Loucy (cell line): ENCODE data around the gene F12.

Experiments
- H2AFZ ChIP-seq: fragments of 200-600 bp; sonication (generic); 2 replicates; pipeline ENCODE4 v1.6.0; 2016; ENCODE audit warnings: antibody characterized with exemption, mild to moderate bottlenecking, low read length, moderate library complexity
- H3F3A ChIP-seq: fragments of 200-600 bp; 2 replicates; pipeline ENCODE4 v1.6.0; 2016; ENCODE audit warnings: antibody characterized with exemption, low read depth, mild to moderate bottlenecking
- H3K27me3 ChIP-seq: fragments of 200-600 bp; sonication (generic); 2 replicates; pipeline ENCODE4 v1.6.1; 2014; ENCODE audit warnings: low read length, mild to moderate bottlenecking; ENCODE audit not compliant: insufficient read depth, poor library complexity, severe bottlenecking
- H3K36me3 ChIP-seq: fragments of 200-600 bp; sonication (generic); 2 replicates; pipeline ENCODE4 v1.6.1; 2016; ENCODE audit warnings: low read length; ENCODE audit not compliant: insufficient read depth
- H3K4me1 ChIP-seq: fragments of 200-600 bp; sonication (generic); 2 replicates; pipeline ENCODE4 v1.5.1; 2014; ENCODE audit warnings: low read length, mild to moderate bottlenecking; ENCODE audit not compliant: insufficient read depth, poor library complexity, severe bottlenecking
- H3K4me2 ChIP-seq: fragments of 200-600 bp; sonication (generic); 2 replicates; pipeline ENCODE4 v1.6.0; 2014; ENCODE audit warnings: antibody characterized with exemption, low read length, low read depth, mild to moderate bottlenecking; ENCODE audit not compliant: poor library complexity, severe bottlenecking
- H3K4me3 ChIP-seq: fragments of 200-600 bp; sonication (generic); 2 replicates; pipeline ENCODE4 v1.5.1; 2014; ENCODE audit warnings: low read length, mild to moderate bottlenecking, mixed read lengths; ENCODE audit not compliant: poor library complexity, severe bottlenecking
- H3K79me2 ChIP-seq: fragments of 200-600 bp; sonication (generic); 2 replicates; pipeline ENCODE4 v1.6.1; 2014; ENCODE audit warnings: low read length; ENCODE audit not compliant: insufficient read depth
- H3K9ac ChIP-seq: fragments of 200-600 bp; sonication (generic); 2 replicates; pipeline ENCODE4 v1.6.0; 2014; ENCODE audit warnings: mild to moderate bottlenecking, low read depth, low read length, moderate library complexity; ENCODE audit not compliant: poor library complexity, severe bottlenecking
- H3K9me2 ChIP-seq: fragments of 200-600 bp; sonication (generic); replicated peaks from 2 replicates; pipeline ENCODE4 v1.6.1; 2016; ENCODE audit warnings: low read depth, low read length, mixed read lengths
- H3K9me3 ChIP-seq: fragments of 200-600 bp; sonication (generic); 2 replicates; pipeline ENCODE4 v1.6.1; 2014; ENCODE audit warnings: mild to moderate bottlenecking, antibody characterized with exemption, low read length, low read depth; ENCODE audit not compliant: insufficient read depth
- H4K20me1 ChIP-seq: fragments of 200-600 bp; sonication (generic); 2 replicates; pipeline ENCODE4 v1.6.0; 2014; ENCODE audit warnings: antibody characterized with exemption, low read length, mild to moderate bottlenecking; ENCODE audit not compliant: insufficient read depth, poor library complexity, severe bottlenecking
- CTCF ChIP-seq: fragments of 200-600 bp; sonication (generic); conservative IDR thresholded peaks from 2 replicates; pipeline ENCODE4 v1.5.1; 2014; ENCODE audit warnings: mild to moderate bottlenecking, antibody characterized with exemption, low read length
- EZH2phosphoT487 ChIP-seq: fragments of 200-600 bp; IDR thresholded peaks from 2 replicates; pipeline ENCODE4 v1.6.1; 2018; ENCODE audit warnings: antibody characterized with exemption, mild to moderate bottlenecking, moderate library complexity, borderline replicate concordance

F12 gene

GRCh38 chr5:177364159-177364962, 45.0 kb downstream of the F12 start:
- H3K9me3 ChIP-seq: no peaks in the 10 kb centered on the region
- H3K27me3 ChIP-seq: no peaks in the 10 kb centered on the region
- no peaks in the 10 kb centered on the region for H3F3A ChIP-seq
- H3K4me2 ChIP-seq: no peak overlapping the region
- no peaks in the 10 kb centered on the region for H4K20me1 ChIP-seq
- peaks cover 14% of the 10 kb centered on the region; the same call in 1 of the 2 replicates for H3K79me2 ChIP-seq
- H2AFZ ChIP-seq: no peak overlapping the region
- H3K9me2 ChIP-seq: no peaks in the 10 kb centered on the region
- peaks cover 6% of the 10 kb centered on the region for H3K4me1 ChIP-seq
- no peak overlapping the region for H3K4me3 ChIP-seq
- 0 out of 2 replicates have a peak, but pooled peaks cover 4% of the 10 kb centered on the region for H3K36me3 ChIP-seq
- no peak overlapping the region for H3K9ac ChIP-seq
- TF ChIP-seq EZH2phosphoT487 (no peak), CTCF (no peak)

GRCh38 chr5:177363565-177363964, 45.8 kb downstream of the F12 start:
- H2AFZ ChIP-seq: no peak overlapping the region
- 0 out of 2 replicates have a peak, but pooled peaks cover 1% of the 10 kb centered on the region for H3K36me3 ChIP-seq
- no peaks in the 10 kb centered on the region for H3F3A ChIP-seq
- H3K4me2 ChIP-seq: peak overlapping the region; percentile 64
- H3K79me2 ChIP-seq: peaks cover 22% of the 10 kb centered on the region; the same call in 1 of the 2 replicates
- TF ChIP-seq CTCF: no peak
- H3K9me2 ChIP-seq: no peaks in the 10 kb centered on the region
- peaks cover 11% of the 10 kb centered on the region for H3K4me1 ChIP-seq
- H4K20me1 ChIP-seq: no peaks in the 10 kb centered on the region
- no peaks in the 10 kb centered on the region for H3K9me3 ChIP-seq
- peak overlapping the region; percentile 55 for H3K4me3 ChIP-seq
- no peak overlapping the region for H3K9ac ChIP-seq
- no peaks in the 10 kb centered on the region for H3K27me3 ChIP-seq

GRCh38 chr5:177362610-177363507, 46.5 kb downstream of the F12 start:
- TF ChIP-seq EZH2phosphoT487 (no peak), CTCF (no peak)
- no peaks in the 10 kb centered on the region for H3K27me3 ChIP-seq
- H3K4me3 ChIP-seq: peak overlapping the region; percentile 55
- H4K20me1 ChIP-seq: no peaks in the 10 kb centered on the region
- no peak overlapping the region for H3K9ac ChIP-seq
- H3K9me3 ChIP-seq: no peaks in the 10 kb centered on the region
- H3K9me2 ChIP-seq: no peaks in the 10 kb centered on the region
- H3K79me2 ChIP-seq: peaks cover 27% of the 10 kb centered on the region; the same call in 1 of the 2 replicates
- H3F3A ChIP-seq: no peaks in the 10 kb centered on the region
- peaks cover 16% of the 10 kb centered on the region for H3K4me1 ChIP-seq
- H3K36me3 ChIP-seq: no peaks in the 10 kb centered on the region
- peak overlapping the region; percentile 64 for H3K4me2 ChIP-seq
- no peak overlapping the region for H2AFZ ChIP-seq
